HG03520 (cell line): ENCODE results near the gene KIF18B.
"Not testable (repeated sequence)": the region's sequence is repeated elsewhere in the genome, so short reads cannot be mapped to it uniquely, and the experiment has no call there.

Experiments used
- ATAC-seq: cut with Tn5 transposase; IDR thresholded peaks from one replicate; pipeline ENCODE4 v1.9.1; 2021; ENCODE audit warnings: mild to moderate bottlenecking, moderate library complexity; ENCODE audit not compliant: unreplicated experiment

KIF18B gene

DNA sequence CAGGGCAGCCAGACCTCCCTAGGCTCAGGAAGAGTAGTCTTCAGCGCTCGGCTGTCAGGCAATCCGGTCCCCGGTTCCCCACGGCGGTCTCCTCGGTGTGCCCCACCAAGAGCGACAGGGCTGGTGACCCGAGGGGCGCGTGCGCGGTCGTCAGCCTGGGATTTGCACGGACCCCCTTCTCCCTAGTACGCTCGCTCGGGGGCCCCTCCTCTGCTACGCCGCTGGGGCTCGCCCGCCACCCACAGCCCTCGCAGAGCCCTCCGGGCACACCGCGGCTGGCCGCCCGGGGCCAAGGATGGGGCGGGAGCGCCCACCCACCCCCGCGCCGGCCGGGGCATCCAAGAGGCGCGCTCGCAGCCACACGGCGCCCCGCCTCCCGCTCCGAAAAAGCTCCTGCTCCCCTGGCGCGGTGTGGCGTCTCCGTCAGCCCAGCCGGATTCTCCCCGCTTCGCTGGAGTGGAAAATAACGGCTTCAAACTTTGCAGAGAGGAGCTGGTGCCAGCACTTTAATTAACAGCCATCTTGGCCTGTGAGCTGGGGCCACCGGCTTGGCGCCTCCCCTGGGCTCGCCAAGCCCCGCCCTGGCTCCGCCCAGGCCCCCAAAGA, 22.7 kb upstream of the KIF18B start:
- ATAC-seq, result no peak

GRCh38 chr17:44969144-44969780, 21.7 kb upstream of the KIF18B start:
- ATAC-seq, result no peak

GRCh38 chr17:44968225-44969143, 20.9 kb upstream of the KIF18B start, which contains the start of gene C1QL1:
TSS of gene C1QL1 (minus strand) at chr17:44968303. CDS start at chr17:44968048, 255 bp downstream.
- peak; percentile 77 for ATAC-seq

GRCh38 chr17:44967907-44968224, 20.3 kb upstream of the KIF18B start:
- ATAC-seq, result peak; percentile 15

- ATAC-seq, result no peak
Measured at GRCh38 chr17:44967026-44967906, 19.7 kb upstream of the KIF18B start.

DNA sequence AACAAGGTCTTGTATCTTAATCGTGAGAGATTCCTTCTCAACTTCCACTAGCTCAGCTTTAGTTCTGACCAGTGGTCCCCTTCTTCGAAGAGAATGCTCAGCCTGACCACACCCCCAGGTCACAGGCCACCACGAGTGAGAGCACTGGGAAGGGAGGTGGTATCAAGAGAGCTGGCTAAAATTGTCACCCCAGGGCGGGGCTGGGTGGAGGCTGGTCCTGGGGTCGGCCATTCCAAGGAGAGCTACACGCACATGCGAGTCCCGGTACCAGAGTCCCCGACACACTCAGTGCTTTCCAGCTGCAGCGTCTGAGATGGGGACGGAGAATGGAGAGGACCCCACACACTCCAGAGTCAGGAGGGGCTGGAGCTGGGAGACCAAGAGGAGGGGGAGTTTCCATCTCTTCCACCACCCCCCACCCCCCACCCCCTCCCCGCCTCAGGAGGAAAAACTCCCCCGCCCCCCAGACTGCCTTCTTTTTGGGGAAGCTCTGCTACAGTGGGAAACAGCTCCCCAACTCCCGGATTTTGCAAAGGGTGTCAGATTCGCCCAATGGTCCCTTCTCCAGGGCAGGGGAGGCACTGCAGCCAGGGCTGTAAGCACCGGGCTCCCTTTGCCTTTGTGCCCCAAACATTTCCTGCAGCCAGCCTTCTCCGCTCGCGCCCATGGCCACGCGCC, 18.9 kb upstream of the KIF18B start:
- ATAC-seq, result no peak

GRCh38 chr17:44965481-44966234, 18.1 kb upstream of the KIF18B start:
- ATAC-seq, result no peak

GRCh38 chr17:44961921-44962350, 14.4 kb upstream of the KIF18B start:
- no peak for ATAC-seq

GRCh38 chr17:44960691-44961090, 13.1 kb upstream of the KIF18B start:
- ATAC-seq, result no peak

DNA sequence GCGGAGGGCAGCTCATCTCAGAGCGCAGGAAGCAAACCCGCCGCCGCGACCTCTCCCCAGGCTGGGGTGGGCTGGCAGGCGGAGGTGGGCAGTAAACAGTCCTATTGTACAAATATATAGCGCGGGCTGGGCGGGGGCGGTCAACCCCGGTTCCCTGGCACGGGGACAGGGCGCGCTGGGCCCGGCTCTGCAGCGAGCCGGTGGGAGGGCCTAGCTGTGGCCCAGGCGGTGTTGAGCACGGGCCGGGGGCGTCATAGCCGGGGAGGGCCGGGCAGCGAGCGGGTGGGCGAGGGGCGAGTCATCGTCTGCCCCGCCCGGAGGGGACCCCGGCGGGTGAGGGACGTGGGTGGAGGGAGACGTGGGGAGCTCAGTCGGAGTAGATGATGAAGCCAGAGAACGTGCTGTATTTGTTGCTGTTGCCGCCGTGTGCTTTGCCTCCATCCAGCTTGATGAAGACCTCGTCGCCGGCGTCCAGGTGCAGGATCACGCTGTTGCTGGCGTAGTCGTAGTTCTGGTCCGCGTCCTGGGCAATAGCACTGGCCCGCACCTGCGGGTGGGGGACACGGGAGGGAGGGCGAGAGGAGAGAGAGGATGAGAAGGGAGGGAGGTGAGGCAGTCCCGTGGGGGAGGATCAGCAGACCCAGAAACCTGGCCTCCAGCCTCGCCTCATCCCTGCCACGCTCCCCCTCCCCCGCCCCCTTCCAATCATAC, 12.4 kb upstream of the KIF18B start:
- no peak for ATAC-seq

GRCh38 chr17:44956998-44957981, 9.7 kb upstream of the KIF18B start:
- ATAC-seq, result no peak

- ATAC-seq, result no peak
Measured at GRCh38 chr17:44955674-44956425, 8.3 kb upstream of the KIF18B start.

GRCh38 chr17:44952946-44953475, 5.4 kb upstream of the KIF18B start:
- ATAC-seq, result no peak

DNA sequence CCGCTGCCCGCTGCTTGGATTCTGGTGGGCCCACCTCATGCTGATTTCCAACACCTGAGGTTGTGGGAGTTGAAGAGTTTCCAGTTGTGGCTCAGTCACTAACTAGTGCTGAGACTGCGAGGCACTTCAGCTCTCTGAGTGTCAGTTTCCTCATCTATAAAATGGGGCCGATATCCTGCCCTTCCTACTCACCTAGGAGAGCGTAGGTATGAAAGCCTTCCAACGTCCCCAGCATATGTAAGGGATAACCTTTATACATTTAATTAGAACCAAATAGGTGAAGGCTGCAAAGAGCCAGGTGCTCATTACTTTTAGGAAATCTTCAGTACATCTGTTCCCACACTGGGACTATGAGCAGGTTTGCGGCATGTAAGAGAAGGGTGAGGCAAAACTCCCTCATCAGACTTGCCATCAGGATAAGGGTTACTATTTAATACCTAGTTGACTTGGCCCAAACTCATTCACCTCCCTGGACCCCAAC, 782 bp upstream of the KIF18B start:
- no peak for ATAC-seq

DNA sequence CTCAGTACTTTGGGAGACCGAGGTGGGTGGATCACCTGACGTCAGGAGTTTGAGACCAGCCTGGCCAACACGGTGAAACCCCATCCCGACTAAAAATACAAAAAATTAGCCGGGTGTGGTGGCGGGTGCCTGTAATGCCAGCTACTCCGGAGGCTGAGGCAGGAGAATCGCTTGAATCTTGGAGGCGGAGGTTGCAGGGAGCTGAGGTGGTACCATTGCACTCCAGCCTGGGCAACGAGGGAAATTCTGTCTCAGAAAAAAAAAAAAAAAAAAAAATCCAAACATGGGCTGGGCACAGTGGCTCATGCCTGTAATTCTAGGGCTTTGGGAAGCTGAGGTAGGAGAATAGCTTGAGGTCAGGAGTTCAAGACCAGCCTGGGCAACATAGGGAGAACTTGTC, 1.9 kb downstream of the KIF18B start:
- ATAC-seq, result not testable (repeated sequence)

- no peak for ATAC-seq
Measured at GRCh38 chr17:44942456-44942855, 5.1 kb downstream of the KIF18B start.
